ENCODE measurements around the gene BICDL1.

DNA sequence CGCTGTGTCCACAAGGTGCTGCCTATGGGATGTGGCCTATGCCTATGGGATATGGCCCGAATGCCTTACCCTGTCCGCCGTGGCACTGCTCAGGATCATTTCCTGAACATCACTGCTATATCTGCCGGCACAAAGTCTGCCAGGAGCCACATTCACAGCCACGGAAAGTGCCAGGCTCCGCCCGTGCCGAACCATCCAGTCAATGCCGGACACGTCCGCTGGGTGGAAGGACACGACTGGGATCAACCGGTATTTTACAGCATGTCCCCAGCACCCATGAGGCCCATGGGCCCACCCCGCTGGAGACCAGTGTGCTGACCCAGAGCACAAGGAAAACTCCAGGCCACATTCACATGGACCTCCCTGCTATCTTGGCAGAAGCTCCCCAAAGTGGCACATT, 142.1 kb downstream of the BICDL1 start:
- TF ChIP-seq, protein P1, sequence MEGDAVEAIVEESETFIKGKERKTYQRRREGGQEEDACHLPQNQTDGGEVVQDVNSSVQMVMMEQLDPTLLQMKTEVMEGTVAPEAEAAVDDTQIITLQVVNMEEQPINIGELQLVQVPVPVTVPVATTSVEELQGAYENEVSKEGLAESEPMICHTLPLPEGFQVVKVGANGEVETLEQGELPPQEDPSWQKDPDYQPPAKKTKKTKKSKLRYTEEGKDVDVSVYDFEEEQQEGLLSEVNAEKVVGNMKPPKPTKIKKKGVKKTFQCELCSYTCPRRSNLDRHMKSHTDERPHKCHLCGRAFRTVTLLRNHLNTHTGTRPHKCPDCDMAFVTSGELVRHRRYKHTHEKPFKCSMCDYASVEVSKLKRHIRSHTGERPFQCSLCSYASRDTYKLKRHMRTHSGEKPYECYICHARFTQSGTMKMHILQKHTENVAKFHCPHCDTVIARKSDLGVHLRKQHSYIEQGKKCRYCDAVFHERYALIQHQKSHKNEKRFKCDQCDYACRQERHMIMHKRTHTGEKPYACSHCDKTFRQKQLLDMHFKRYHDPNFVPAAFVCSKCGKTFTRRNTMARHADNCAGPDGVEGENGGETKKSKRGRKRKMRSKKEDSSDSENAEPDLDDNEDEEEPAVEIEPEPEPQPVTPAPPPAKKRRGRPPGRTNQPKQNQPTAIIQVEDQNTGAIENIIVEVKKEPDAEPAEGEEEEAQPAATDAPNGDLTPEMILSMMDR (IDR thresholded peaks at IDR 0.05) = no peak
- TF ChIP-seq YY1 (IDR thresholded peaks at IDR 0.05; ENCODE audit: low read depth) (no peak), SIN3A (IDR thresholded peaks at IDR 0.05; ENCODE audit: borderline replicate concordance, low read depth, low read length) (no peak), GATA2 (CRISPR knock-in tag; IDR thresholded peaks at IDR 0.05) (no peak)
- TF ChIP-seq, protein P2, sequence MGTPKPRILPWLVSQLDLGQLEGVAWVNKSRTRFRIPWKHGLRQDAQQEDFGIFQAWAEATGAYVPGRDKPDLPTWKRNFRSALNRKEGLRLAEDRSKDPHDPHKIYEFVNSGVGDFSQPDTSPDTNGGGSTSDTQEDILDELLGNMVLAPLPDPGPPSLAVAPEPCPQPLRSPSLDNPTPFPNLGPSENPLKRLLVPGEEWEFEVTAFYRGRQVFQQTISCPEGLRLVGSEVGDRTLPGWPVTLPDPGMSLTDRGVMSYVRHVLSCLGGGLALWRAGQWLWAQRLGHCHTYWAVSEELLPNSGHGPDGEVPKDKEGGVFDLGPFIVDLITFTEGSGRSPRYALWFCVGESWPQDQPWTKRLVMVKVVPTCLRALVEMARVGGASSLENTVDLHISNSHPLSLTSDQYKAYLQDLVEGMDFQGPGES (IDR thresholded peaks at IDR 0.05; ENCODE audit: low read depth, low read length) = no peak
